T-helper 1 cell treated with Interleukin-12 subunit alpha and Interleukin-12 subunit beta and Interleukin-4 antibody, amounts not matched to agents 30 μg/mL and 1 μg/mL, for 36 hours (primary cell): ENCODE measurements around the gene TBC1D9B.

Experiments
- H3K27ac Mint-ChIP-seq: one replicate; pipeline ENCODE4 v1.8.0; 2021; ENCODE audit warnings: mild to moderate bottlenecking, mixed read lengths
- H3K27me3 Mint-ChIP-seq: one replicate; pipeline ENCODE4 v1.8.0; 2021; ENCODE audit warnings: low read depth, mixed read lengths
- H3K36me3 Mint-ChIP-seq: one replicate; pipeline ENCODE4 v1.8.0; 2021; ENCODE audit warnings: low read depth, mixed read lengths
- H3K4me1 Mint-ChIP-seq: one replicate; pipeline ENCODE4 v1.8.0; 2021; ENCODE audit warnings: low read depth, mixed read lengths
- H3K4me3 Mint-ChIP-seq: one replicate; pipeline ENCODE4 v1.8.0; 2021; ENCODE audit warnings: mild to moderate bottlenecking, moderate library complexity, mixed read lengths
- H3K9me3 Mint-ChIP-seq: one replicate; pipeline ENCODE4 v1.8.0; 2021; ENCODE audit warnings: mixed read lengths

Gene TBC1D9B

GRCh38 chr5:179812135-179812825 is 95.4 kb downstream of the TBC1D9B start:
- Mint-ChIP-seq H3K9me3 (no peaks in the 10 kb centered on the region), H3K27me3 (no peaks in the 10 kb centered on the region), H3K4me1 (peaks cover 6% of the 10 kb centered on the region), H3K36me3 (peaks cover 18% of the 10 kb centered on the region), H3K4me3 (no peak overlapping the region), H3K27ac (no peak overlapping the region)
